HUDEP-2 (cell line): ENCODE measurements around the gene SLC39A8.
"Not testable (repeated sequence)": the region's sequence is repeated elsewhere in the genome, so short reads cannot be mapped to it uniquely, and the experiment has no call there.

Source experiments
- DNase-seq, 76 experiments: peaks; one replicate each; lab custom pipeline; 2025; ENCODE audit not compliant: unreplicated experiment in 76 of 76; lab: John Stamatoyannopoulos, UW

The SLC39A8 gene

DNA sequence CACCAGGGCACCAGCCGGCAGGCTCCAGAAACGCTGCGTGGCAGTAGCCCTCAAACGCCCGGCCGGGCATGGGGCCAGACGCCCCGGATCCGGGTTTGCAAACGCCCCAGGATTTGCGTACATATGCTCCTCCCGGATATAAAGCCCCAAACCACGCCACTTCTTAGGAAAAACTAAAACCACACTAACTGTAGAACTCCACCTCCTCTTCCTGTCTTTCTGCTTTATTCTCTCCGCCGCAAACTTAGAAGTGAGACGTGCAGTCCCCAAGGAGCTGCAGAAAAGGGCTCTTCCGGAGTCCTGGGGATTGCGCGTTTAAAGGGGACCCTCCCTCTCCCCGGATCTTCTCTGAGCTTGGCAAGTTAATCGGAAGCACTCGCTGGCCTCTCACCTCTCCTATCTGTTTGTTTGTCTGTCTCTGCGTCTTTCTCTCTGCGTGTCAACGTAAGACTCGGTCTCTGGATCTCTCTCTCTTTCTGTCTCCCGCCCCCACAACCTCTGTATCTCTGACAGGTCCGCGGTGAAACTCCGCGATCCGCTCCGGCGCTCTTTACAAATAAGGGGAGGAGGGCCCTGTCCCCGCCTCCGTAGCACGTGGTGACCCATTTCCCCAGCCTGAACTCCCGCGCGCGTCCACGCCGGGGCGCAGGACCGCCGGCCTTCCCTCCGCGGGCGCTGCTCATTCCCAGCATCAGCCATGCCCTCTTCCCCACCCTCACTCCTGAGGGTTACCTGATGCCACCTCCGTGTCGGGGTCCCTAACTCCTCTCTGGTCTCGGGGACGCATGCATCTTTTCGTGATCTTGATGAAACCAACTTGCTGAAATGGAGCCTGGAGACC, at the start of gene SLC39A8:
SLC39A8 (minus strand) TSS at position 529 of the 841 bp plus-strand sequence. CDS start 820 bp downstream, outside the sequence.
- peak in 75 of 76 experiments; percentile 29 to 91 (median 81) for DNase-seq

- no peak for DNase-seq
These were observed 46.9 kb upstream of the SLC39A8 start for GRCh38 chr4:102392033-102392744.

DNA sequence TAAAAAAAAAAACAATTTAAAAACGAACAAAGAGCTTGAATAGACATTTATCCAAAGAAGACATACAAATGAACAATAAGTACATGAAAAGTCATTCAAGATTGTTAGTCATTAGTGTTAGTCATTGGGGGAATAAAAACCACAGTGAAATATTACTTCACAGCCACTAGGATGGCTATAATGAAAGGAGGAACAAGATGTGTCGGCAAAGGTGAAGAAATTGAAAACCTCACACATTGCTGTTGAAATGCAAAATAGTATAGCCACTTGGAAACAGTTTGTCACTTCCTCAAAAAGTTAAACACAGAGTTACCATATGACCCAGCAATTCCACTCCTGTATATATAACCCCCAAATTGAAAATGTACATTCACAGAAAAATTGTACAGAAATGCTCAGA, 45.2 kb upstream of the SLC39A8 start:
- peak in 1 of 76 experiments; percentile 6 for DNase-seq

GRCh38 chr4:102388611-102389010, 43.3 kb upstream of the SLC39A8 start:
- no peak for DNase-seq

DNA sequence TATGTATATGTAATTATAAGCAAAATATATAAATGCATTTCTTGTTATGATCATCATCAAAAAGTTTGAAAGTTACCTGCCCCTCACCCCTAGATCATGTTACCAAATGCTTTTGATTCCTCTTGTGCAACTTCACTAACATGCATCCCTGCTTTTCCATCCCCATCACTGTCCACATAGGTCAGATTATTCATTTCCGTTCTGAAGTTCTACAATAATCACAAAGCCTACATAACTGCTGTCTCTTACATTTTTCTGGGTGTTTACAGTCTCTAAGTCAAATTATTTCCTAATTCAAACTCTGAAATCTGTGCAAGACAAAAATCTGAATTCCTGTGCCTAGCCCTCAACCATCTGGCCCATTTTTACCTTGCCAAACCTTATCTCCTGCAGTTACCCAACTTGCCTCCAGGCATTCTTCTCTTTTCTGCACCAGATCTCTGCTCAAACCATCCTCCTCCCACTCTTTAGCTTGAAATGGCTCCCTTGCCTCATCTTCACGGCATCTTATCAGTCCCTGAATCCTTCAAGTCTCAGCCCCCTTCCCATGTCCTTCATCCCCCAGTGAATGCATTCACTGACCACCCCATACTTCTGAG, 42.4 kb upstream of the SLC39A8 start:
- DNase-seq = no peak

- no peak for DNase-seq
These were observed 41.7 kb upstream of the SLC39A8 start for GRCh38 chr4:102386966-102387365.

DNA sequence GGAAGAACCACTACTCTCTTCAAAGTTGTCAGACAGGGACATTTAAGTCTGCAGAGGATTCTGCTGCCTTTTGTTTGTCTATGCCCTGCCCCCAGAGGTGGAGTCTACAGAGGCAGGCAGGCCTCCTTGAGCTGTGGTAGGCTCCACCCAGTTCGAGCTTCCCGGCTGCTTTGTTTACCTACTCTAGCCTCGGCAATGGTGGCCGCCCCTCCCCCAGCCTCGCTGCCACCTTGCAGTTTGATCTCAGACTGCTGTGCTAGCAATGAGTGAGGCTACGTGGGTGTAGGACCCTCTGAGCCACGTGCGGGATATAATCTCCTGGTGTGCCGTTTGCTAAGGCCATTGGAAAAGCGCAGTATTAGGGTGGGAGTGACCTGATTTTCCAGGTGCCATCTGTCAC, 35.0 kb upstream of the SLC39A8 start:
- DNase-seq = not testable (repeated sequence)

DNA sequence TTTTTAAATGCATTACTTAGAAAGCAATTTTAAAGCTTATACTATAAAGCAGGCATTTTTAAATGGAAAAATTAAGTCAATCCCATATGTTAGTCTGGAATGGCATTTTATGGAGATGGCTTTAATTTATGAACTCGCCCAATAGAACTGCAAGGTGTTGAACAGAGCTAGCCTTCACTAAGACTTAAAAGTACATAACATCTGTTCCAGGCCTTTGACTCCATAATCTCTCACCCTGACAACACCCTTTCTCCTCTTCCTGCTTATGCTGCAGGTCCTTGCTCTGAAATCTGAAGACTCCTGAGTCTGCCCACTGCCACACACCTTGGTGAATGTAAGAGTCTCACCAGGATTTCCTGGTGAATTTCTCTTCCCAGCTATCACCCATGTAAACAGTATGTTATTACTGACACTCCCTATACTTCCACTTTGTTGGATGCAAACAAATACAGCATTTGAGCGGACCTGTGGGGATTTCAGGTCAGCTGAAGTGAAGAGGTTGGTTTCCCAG, 17.7 kb upstream of the SLC39A8 start:
- no peak for DNase-seq

- no peak for DNase-seq
These were observed 12.8 kb upstream of the SLC39A8 start for GRCh38 chr4:102358128-102358527.

DNA sequence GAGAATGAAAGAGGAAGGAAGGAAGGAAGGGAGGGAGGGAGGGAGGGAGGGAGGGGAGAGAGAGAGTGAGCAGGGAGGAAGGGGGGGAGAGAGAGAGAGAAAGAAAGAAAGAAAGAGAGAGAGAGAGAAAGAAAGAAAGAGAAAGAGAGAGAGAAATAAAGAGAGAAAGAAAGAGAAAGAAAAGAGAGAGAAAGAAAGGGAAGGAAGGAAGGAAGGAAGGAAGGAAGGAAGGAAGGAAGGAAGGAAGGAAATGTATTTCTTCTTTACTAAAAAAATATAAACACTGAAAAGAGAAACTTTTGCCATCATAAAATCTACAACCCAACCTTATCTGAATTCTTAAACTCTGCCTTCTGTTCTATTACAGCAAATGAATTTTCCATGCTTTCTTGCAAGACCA, 12.4 kb upstream of the SLC39A8 start:
- not testable (repeated sequence) for DNase-seq

DNA sequence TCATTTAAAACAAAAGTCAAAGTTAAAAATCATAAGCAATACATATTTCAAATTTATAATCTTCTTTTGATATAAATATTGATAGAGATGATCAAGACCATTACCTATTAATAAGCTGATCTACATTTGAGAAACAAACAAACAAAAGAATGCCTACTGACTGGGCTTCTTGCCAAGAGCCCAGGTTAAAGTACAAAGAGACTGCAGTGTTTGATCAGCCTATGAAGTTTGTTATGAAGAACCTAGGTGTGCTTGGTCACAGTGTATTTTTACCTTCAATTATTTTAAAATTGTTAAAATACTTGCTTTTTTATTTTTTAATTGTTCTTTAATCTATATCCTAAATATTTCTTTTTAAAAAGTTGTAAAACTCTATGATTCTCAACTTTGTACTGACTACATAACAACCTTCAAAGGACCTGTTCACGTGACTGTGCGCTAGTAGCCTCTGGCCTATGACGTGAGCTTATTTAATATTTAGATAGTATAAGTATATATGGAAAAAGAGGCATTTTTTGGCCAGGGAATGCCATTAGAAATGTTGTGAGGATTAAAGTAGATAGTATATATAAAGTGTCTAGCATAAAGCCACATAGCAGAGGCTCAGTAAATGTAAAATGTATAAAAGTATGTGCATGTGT, 11.4 kb upstream of the SLC39A8 start:
- no peak for DNase-seq

- no peak for DNase-seq
These were observed 10.5 kb upstream of the SLC39A8 start for GRCh38 chr4:102355748-102356147.

GRCh38 chr4:102354671-102355454, 9.6 kb upstream of the SLC39A8 start:
- no peak for DNase-seq

GRCh38 chr4:102352781-102353180, 7.5 kb upstream of the SLC39A8 start:
- no peak for DNase-seq

- DNase-seq = no peak
These were observed 5.4 kb upstream of the SLC39A8 start for GRCh38 chr4:102350634-102351033.

DNA sequence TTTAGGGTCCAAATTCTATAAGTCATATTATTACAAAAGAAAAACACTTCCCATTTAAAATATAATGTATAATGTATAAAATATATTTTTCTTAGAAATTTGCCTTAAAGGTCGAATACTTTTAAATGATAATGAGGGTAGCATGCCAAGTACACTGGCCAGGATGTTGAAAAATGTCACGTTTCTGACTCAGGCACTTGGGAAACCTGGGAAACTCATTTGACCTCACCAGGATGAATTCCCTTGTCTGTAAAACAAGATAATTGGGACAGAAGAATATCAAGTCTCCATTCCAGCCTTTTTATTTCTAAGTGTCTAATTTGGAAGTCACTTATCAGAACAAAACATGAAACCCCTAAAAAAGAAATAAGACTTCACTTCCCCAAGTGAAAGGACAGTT, 3.4 kb upstream of the SLC39A8 start:
- no peak for DNase-seq

- no peak for DNase-seq
These were observed 466 bp upstream of the SLC39A8 start for GRCh38 chr4:102345795-102346100.

DNA sequence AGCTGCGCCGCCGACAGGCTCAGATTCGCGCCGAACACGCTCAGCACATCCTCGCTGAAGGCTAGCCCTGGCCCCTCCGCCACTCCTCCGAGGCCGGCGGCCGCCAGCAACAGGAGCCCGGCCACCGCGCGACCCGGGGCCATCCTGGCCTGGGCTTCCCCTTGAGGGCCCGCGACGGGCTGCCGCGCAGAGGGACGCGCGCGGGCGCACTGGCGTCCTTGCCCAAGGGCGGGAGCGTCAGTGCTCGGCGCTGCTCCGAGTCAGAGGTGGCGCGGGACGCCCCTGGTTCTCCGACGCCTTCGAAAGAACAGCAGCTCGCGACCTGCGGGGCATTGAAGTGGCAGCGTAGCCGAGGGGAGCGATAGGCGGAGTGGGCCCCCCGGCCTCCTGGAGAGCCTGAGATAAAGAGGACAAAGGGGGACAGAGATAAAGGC, 745 bp downstream of the SLC39A8 start:
- DNase-seq = peak in 60 of 76 experiments; percentile 30 to 84 (median 67)

- DNase-seq = peak in 73 of 76 experiments; percentile 4 to 84 (median 52)
These were observed 1.2 kb downstream of the SLC39A8 start for GRCh38 chr4:102343964-102344519.
